GM19467 (cell line): Measurements from ENCODE around the gene B3GALT4.
"Not testable (repeated sequence)": the region's sequence is repeated elsewhere in the genome, so short reads cannot be mapped to it uniquely, and the experiment has no call there.

Experiments used
- ATAC-seq: cut with Tn5 transposase; IDR thresholded peaks from one replicate; pipeline ENCODE4 v1.9.1; 2021; ENCODE audit warnings: mild to moderate bottlenecking, moderate library complexity; ENCODE audit not compliant: unreplicated experiment

Gene B3GALT4

GRCh38 chr6:33276864-33277662, at the start of gene B3GALT4:
TSS of gene B3GALT4 (plus strand) at chr6:33277123. CDS start at chr6:33277420, 297 bp downstream.
- ATAC-seq = peak; percentile 52

GRCh38 chr6:33235221-33235634, 41.7 kb upstream of the B3GALT4 start:
- ATAC-seq = no peak

GRCh38 chr6:33236328-33236727, 40.6 kb upstream of the B3GALT4 start:
- no peak for ATAC-seq

- ATAC-seq = no peak
Observed at GRCh38 chr6:33236852-33237251, 40.1 kb upstream of the B3GALT4 start.

GRCh38 chr6:33237741-33238140, 39.2 kb upstream of the B3GALT4 start:
- no peak for ATAC-seq

- no peak for ATAC-seq
Observed at GRCh38 chr6:33241968-33242367, 35.0 kb upstream of the B3GALT4 start.

GRCh38 chr6:33243476-33243875, 33.4 kb upstream of the B3GALT4 start:
- no peak for ATAC-seq

- no peak for ATAC-seq
Observed at GRCh38 chr6:33247977-33248642, 28.8 kb upstream of the B3GALT4 start.

GRCh38 chr6:33248643-33248931, 28.3 kb upstream of the B3GALT4 start:
- ATAC-seq = peak; percentile 0

- ATAC-seq = peak; percentile 86
Observed at GRCh38 chr6:33248932-33249731, 27.8 kb upstream of the B3GALT4 start.

GRCh38 chr6:33249732-33250630, 26.9 kb upstream of the B3GALT4 start:
- no peak for ATAC-seq

GRCh38 chr6:33250731-33251130, 26.2 kb upstream of the B3GALT4 start:
- ATAC-seq = no peak

- ATAC-seq = no peak
Observed at GRCh38 chr6:33251395-33252012, 25.4 kb upstream of the B3GALT4 start.

GRCh38 chr6:33252759-33253158, 24.2 kb upstream of the B3GALT4 start:
- ATAC-seq = no peak

- no peak for ATAC-seq
Observed at GRCh38 chr6:33254591-33254990, 22.3 kb upstream of the B3GALT4 start.

- ATAC-seq = no peak
Observed at GRCh38 chr6:33259032-33259431, 17.9 kb upstream of the B3GALT4 start.

GRCh38 chr6:33262490-33262889, 14.4 kb upstream of the B3GALT4 start:
- not testable (repeated sequence) for ATAC-seq

- no peak for ATAC-seq
Observed at GRCh38 chr6:33264015-33264414, 12.9 kb upstream of the B3GALT4 start.

- ATAC-seq = no peak
Observed at GRCh38 chr6:33271117-33271467, 5.8 kb upstream of the B3GALT4 start.
